HG03025 (cell line): ENCODE data around the gene MIPEP.

ENCODE experiments used
- ATAC-seq: cut with Tn5 transposase; IDR thresholded peaks from one replicate; pipeline ENCODE4 v1.9.1; 2021; ENCODE audit warnings: mild to moderate bottlenecking, moderate library complexity; ENCODE audit not compliant: unreplicated experiment, low FRiP score

The MIPEP gene

DNA sequence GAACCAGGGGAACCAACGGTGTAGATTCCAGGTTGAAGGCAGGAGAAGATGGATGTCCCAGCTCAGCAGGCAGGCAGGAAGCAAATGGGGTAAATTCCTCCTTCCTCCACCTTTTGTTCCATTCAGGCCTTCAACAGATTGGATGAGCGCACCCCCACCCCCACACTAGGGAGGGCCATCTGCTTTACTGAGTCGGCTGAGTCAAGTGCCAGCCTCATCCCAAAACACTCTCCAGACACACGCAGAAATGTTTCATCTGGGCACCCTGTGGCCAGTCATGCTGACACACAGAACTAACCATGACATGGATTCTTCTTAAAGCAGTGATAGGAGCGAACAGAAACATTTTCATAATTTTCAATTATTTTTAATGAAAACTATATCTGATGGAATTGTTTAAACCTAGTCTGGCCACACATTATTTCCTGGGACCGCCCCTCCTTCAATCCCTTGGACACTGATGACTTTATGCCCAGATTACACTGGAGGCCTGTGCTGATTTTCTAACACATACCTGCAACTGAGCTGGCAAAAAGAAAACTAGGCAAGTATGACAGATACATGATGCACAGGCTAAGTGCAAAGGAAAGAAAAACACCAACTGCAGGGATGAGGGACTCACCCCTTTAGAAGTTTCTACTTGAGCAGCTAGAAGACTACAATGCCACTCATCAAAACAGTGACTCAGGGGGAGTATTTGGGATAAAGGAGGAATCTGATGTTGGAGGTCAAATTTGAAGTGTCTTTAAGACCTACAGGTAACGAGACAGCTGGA, 164.8 kb downstream of the MIPEP start:
- ATAC-seq, result no peak

DNA sequence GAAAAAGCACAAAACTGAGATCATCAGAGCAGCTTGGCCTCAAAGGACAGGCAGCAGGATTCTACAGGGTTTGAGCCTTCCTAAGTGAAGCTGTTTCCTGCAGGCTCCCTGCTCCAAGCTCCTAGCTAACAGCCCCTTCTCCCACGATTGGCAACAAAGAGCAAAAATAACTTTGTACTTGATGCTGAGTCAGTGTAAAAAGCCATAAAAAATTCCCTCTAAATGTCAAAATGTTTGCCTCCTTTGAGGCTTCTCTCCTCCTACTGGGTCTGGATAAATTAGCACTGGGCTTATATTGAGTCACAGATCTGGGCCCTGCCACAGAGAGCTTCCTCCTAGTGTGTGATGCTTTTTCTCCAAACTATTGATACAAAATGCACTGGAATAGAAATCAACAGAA, 165.7 kb downstream of the MIPEP start:
- ATAC-seq, result no peak

GRCh38 chr13:23722726-23723453, 166.3 kb downstream of the MIPEP start:
- ATAC-seq, result no peak

DNA sequence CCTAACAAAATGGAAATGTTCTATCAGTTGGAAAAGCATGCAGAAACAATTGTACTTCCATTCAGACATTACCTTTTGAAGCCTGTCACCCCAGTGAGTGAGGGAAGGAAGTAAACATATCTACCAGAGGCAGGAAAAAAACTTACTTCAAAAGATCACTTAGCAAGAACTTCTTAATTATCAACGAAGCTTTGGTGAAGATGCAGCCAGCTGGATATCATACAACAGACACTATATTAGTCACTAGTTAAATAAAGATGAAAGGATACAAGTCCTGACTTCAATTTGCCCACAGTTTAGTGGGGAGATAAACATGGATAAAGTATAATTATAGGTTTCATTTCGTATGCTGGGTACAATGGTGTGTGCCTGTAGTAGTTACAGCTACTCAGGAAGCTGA, 170.2 kb downstream of the MIPEP start:
- ATAC-seq, result no peak

- no peak for ATAC-seq
These were observed 172.8 kb downstream of the MIPEP start for GRCh38 chr13:23716401-23716800.

- no peak for ATAC-seq
These were observed 173.4 kb downstream of the MIPEP start for GRCh38 chr13:23715762-23716235.

DNA sequence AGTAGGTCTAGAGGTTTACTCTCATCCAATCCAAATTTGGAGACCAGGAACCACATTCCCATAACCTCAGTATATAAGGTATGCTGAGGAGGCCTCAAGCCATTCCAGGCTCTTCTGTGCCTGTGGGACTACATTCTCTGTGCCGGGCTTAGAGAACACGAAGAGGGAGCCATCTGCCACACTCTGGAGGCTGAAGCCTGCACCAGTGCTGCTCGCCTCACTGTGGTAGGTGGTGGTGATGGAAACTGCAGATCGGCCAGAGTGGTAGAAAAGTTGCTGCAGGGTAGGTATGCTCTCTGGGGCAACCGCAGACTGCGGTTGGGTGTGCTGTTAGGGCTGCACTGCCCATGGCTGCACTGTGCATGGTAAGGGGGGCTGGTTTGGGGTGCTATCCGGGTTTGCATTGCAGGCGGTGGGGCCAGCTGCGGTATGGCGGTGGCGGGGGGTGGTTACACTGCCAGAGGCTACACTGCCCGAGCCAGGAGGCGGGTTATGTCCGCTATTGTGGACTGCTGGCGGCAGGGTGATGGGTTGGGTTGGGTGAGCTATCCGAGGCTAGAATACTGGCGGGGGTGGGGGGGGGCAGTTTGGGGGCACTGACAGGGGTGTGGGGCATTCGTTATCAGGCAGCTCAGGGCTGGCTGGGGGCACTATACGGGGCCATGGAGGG, 174.0 kb downstream of the MIPEP start:
- ATAC-seq, result no peak

DNA sequence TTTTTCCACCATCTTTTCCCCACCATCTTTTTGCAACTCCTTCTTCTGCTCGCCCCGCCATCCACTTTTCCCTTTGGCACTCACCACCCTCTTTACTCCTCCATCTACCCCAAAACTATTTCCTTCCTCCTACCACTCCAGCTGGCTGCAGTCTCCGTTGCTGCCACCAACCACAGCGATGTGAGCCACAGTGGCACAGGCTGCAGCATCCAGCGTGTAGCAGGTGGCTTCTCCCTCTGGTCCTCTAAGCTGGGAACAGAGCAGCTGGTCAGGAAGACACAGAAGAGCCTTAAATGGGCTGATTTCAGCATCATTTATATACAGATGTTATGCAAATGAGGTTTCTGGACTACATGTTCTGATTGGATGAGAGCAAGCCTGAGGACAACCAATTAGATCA, 174.5 kb downstream of the MIPEP start:
- ATAC-seq, result no peak

GRCh38 chr13:23711355-23711754, 177.8 kb downstream of the MIPEP start:
- no peak for ATAC-seq

GRCh38 chr13:23710366-23710765, 178.8 kb downstream of the MIPEP start:
- ATAC-seq, result no peak

DNA sequence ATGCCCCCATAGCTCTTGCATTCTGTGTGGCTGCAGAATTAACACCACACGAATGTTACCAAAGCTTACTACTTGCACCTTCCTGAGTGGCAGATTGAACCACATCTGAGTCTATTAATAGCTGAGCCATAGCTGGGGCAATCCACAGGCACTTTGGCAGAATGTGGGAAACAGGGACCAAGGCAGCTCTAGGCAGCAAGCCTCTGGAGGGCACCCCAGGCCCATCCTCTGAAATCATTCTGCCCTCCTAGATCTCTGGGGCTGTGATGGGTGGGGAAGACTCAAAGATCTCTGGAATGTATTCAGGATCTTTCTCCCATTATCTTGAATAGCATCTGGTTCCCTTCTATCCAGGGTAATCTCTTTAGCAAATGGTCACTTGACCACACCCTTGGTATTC, 179.7 kb downstream of the MIPEP start:
- ATAC-seq, result no peak

DNA sequence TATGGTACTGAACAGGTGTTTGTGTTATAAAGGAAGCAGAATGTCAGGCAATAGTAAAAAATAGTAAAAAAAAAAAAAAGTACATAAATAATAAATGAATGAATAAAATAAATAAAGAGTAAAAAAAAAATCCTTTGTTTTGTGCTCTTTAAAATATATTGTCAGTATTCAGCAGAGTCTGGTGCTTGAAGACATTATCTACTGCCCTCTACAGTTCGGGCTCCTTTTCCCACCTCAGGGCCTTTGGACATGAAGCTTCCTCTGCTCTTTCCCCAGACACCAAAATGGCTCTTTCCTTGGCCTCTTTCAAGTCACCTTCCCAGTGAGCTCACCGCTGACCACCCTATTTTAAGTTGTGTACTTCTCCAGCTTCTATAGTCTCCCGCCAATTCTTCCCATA, 181.5 kb downstream of the MIPEP start:
- no peak for ATAC-seq

- ATAC-seq, result no peak
These were observed 183.6 kb downstream of the MIPEP start for GRCh38 chr13:23705583-23705982.

GRCh38 chr13:23703246-23703860, 185.8 kb downstream of the MIPEP start:
- no peak for ATAC-seq

GRCh38 chr13:23701636-23702035, 187.6 kb downstream of the MIPEP start:
- no peak for ATAC-seq

- no peak for ATAC-seq
These were observed 188.0 kb downstream of the MIPEP start for GRCh38 chr13:23701186-23701585.

- ATAC-seq, result no peak
These were observed 189.9 kb downstream of the MIPEP start for GRCh38 chr13:23699271-23699670.

DNA sequence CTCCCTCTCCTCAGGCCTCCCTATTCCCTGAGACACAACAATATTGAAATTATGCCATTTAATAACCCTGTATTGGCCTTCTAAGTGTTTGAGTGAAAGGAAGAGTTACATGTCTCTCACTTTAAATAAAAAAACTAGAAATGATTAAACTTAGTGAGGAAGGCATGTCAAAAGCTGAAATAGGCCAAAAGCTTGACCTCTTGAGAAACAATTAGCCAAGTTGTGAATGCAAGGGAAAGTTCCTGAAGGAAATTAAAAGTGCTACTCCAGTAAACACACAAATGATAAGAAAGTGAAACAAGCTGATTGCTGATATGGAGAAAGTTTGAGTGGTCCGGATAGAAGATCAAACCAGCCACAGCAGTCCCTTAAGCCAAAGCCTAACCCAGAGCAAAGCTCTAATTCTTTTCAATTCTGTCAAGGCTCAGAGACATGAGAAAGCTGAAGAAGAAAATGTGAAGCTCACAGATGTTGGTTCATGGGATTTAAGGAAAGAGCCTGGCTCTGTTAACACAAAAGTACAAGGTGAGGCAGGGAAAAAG, 191.4 kb downstream of the MIPEP start:
- no peak for ATAC-seq

DNA sequence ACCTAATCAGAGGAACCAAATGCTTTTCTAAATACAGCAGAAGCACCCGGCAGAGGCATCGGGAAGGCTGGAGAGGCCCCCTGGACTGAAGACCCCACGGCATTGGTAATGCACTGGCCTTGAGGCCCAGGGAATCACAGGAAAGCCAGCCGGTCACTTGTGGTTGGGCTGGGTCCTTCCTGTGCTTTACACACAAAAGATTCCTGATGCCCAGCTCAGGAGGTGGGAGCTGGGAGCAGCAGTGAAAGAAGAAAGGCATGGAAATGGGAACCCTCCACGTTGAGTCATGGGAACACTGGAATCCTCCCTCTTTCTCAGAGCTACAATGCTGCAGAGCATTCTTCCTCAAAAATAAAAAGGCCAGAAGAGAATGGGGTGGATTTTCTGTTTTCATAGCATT, 192.6 kb downstream of the MIPEP start:
- ATAC-seq, result no peak

GRCh38 chr13:23695711-23696464, 193.3 kb downstream of the MIPEP start:
- ATAC-seq, result peak; percentile 72
